ENCODE measurements around the gene ZSWIM7.

- TF ChIP-seq, protein P1, sequence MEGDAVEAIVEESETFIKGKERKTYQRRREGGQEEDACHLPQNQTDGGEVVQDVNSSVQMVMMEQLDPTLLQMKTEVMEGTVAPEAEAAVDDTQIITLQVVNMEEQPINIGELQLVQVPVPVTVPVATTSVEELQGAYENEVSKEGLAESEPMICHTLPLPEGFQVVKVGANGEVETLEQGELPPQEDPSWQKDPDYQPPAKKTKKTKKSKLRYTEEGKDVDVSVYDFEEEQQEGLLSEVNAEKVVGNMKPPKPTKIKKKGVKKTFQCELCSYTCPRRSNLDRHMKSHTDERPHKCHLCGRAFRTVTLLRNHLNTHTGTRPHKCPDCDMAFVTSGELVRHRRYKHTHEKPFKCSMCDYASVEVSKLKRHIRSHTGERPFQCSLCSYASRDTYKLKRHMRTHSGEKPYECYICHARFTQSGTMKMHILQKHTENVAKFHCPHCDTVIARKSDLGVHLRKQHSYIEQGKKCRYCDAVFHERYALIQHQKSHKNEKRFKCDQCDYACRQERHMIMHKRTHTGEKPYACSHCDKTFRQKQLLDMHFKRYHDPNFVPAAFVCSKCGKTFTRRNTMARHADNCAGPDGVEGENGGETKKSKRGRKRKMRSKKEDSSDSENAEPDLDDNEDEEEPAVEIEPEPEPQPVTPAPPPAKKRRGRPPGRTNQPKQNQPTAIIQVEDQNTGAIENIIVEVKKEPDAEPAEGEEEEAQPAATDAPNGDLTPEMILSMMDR (IDR thresholded peaks at IDR 0.05) = no peak
- no peak for TF ChIP-seq EP300 (IDR thresholded peaks at IDR 0.05)
- no peak for TF ChIP-seq POLR2AphosphoS5 (IDR thresholded peaks at IDR 0.05)
- TF ChIP-seq POLR2A (IDR thresholded peaks at IDR 0.05) = no peak
Measured at GRCh38 chr17:15955793-15956541, 43.5 kb downstream of the ZSWIM7 start.

Data from stomach (tissue), 4 donors.